ENCODE results near the gene NT5E.
"Not testable (repeated sequence)": the region's sequence is repeated elsewhere in the genome, so short reads cannot be mapped to it uniquely, and the experiment has no call there.

The NT5E gene

GRCh38 chr6:85449818-85450759 is at the start of gene NT5E:
Gene NT5E (plus strand): TSS chr6:85450083. CDS start chr6:85450140, 57 bp downstream.
- DNase-seq (ENCODE audit: low spot score): no peak

- no peak for DNase-seq (ENCODE audit: low spot score)
These were observed 49.6 kb upstream of the NT5E start for GRCh38 chr6:85400331-85400730.

- DNase-seq (ENCODE audit: low spot score): no peak
These were observed 48.5 kb upstream of the NT5E start for GRCh38 chr6:85401186-85402021.

DNA sequence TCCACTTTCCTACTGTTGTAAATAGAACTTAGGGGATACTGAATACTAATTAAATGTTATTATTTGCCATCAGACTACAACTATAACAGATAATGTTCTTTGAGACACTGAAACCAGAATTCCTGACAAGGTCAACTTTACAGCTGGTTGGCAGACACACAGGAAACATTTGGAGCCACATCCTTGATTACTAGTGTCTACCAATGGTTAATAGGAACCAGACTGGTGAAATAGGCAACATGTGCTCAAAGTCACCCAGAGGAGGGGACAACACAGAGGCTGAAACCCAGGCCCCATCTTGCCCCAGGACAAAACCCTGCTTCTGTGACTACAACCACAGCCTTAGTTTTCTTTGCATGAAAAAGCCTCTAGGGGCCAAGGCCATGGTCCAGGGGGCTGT is 47.8 kb upstream of the NT5E start:
- no peak for DNase-seq (ENCODE audit: low spot score)

- no peak for DNase-seq (ENCODE audit: low spot score)
These were observed 47.0 kb upstream of the NT5E start for GRCh38 chr6:85402922-85403321.

- DNase-seq (ENCODE audit: low spot score): no peak
These were observed 46.4 kb upstream of the NT5E start for GRCh38 chr6:85403331-85404015.

DNA sequence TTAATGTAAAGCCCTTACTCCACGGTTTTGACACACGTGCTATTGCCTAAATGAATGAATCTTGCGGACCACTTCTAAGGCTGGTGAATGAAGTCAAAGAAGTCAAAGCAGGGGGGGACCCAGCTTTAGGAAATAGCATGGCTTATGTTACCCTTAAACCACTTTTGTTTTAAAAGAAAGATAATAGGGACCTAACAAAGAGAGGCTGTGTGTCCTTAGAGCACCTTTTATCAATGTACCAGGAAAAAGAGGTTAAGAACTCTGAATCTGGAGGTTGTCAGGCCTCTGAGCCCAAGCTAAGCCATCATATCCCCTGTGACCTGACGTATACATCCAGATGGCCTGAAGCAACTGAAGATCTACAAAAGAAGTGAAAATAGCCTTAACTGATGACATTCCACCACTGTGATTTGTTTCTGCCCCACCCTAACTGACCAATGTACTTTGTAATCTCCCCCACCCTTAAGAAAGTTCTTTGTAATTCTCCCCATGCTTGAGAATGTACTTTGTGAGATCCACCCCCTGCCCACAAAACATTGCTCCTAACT is 45.8 kb upstream of the NT5E start:
- not testable (repeated sequence) for DNase-seq (ENCODE audit: low spot score)

GRCh38 chr6:85404564-85405174 is 45.2 kb upstream of the NT5E start:
- no peak for DNase-seq (ENCODE audit: low spot score)

DNA sequence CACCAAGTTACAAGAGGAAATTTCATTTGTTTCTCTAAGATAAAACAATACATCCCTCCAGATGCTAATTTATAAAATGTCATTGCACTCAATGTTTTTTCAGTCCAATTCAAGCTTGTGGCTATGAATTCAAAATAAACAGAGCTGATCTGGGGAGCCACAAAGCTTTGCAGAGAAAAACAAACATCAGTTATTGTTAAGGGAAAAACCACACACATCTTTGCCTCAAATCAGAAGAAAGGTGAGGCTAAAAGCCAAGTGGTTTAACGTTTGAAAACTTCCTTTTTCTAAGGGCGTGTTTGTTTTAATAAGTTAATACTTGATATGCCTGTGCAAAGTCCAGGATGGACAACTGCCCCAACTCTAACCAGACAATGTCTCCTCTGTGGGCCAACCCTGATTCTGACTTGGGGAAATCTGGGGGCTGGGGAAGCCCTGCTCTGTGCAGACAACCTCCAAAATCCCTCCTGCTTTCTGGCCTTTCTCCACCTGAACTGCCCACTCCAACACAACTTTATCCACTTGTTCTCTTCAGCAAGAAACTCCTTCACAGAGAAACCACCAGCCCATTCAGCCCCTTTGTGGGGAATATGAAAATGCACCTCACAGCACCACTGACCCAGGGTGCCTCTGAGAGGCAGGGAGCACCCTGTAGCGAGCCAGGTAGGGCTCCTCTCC is 44.6 kb upstream of the NT5E start:
- DNase-seq (ENCODE audit: low spot score): no peak

GRCh38 chr6:85405853-85406198 is 44.1 kb upstream of the NT5E start:
- DNase-seq (ENCODE audit: low spot score): no peak

DNA sequence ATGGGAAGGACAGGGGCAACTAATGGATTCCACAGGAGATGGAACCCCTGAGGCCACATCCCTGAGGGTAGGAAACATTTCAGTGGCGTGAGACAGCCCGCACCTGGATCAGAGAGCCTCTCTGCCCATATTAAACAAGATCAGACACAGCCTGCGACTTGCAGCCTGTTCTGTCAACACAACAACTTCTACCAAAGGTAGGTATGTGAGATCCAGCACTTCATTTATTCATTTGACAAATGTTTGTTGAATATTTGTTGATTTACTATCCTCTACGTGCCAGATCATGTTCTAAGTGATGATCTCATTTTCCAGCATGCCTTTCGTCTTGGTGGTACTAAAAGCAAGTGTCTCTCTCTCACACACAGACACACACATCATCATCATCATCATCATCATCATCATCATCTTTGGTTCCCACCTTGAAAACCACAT is 43.2 kb upstream of the NT5E start:
- DNase-seq (ENCODE audit: low spot score): no peak

GRCh38 chr6:85408039-85408438 is 41.8 kb upstream of the NT5E start:
- no peak for DNase-seq (ENCODE audit: low spot score)

DNA sequence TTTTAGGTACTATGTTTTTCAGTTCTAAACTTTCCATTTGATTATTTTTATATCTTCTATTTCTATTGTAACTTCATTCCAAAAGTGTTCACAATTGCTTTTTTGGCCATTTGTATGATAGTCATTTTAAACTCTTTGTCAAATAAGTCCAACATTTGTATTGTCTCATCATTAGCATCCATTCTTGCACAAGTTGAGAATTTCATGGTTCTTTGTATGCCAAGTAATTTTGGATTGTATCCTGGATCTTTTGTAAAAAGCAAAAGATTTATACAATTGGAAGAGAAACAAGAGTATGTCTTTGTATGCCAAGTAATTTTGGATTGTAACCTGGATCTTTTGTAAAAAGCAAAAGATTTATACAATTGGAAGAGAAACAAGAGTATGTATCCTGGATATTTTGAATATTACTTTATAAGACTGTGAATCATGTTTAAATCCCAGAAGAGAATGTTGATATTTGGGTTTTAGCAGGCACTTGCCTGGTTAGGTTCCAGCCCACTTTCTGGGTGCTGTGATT is 36.9 kb upstream of the NT5E start:
- DNase-seq (ENCODE audit: low spot score): no peak

GRCh38 chr6:85416049-85416448 is 33.8 kb upstream of the NT5E start:
- no peak for DNase-seq (ENCODE audit: low spot score)

- DNase-seq (ENCODE audit: low spot score): no peak
These were observed 33.1 kb upstream of the NT5E start for GRCh38 chr6:85416766-85417165.

- no peak for DNase-seq (ENCODE audit: low spot score)
These were observed 32.5 kb upstream of the NT5E start for GRCh38 chr6:85417336-85417735.

GRCh38 chr6:85418059-85418458 is 31.8 kb upstream of the NT5E start:
- DNase-seq (ENCODE audit: low spot score): no peak

DNA sequence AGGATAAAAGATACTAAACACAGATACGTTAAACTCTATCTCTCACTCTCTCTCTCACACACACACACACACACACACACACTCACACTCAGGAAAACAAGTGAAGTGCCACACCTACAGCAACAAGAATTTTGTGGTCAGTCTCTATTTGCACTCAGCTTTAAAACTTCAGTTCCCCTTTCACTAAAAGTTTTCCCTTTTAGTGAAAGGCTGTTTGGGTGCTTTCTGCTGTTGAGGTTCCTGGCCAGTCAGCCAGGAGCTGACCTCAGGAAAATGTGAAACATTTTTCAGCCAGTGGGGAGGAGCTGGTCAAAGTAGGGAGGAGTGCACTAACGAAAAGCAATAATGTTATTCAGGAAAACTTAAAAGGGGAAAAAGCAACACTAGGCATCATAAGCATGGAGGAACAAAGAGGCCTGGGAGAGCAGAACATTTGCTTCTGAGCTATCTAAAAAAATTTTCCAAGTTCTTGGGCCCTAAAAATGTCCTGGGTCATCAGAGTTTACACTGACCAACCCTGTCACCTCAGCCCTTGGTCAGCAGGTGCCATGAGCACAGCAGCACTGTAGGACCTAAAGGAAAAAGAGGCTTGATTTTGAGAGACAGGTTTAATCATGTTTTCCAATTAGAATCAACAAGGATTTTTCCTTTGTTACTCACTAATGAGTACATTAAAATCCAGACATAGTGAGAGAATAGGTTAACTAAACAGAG is 30.7 kb upstream of the NT5E start:
- no peak for DNase-seq (ENCODE audit: low spot score)

DNA sequence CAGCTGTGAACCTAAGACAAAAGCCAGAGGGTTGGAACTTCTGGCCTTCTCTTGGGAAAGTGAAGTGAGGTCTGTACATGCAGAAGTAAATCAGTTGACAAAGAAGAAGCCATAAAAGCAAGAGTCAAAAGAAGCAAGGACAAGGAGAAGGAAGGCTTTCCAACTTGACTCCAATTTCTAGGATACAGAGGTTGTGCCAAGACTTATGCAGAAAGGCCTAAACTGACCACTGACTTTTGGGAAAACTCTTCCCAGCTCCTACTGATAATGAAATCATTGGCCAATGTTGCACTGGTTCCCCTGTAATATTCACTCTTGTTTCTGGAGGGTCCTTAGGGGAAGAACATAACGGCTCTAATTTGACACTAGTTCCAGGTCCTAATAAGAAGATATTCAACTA is 29.3 kb upstream of the NT5E start:
- no peak for DNase-seq (ENCODE audit: low spot score)

DNA sequence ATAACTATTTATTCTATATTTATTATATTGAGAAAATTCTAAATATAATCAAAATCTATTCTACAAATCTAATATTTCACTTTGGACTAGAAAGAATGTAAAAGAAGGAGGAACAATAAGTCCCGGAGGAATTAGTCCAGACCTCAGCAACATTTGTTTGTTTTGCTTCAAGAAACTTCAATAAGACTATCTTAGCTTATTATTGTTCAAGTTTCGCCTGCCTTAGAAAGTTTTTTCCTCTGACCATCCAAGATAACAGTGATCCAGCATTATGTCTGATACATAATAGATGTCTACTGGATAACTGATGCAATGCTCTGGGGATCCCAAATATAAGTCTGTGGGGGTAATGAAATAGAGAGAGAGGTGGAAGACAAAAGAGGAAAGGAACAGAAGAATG is 28.7 kb upstream of the NT5E start:
- no peak for DNase-seq (ENCODE audit: low spot score)

All from hematopoietic multipotent progenitor cell treated with erythropoietin and hydrocortisone succinate and interleukin-3 and kit ligand, for 17 days (in vitro differentiated cells).